Caco-2 (cell line): ENCODE data around the gene UBN2. TPM values are rescaled to one million over a fixed set of nuclear protein-coding genes. Genes with fewer than 3 reads are reported as not detected.

Experiments used
- BruUV-seq: library from RNA; stranded (reverse); fragments of 400-500 nt; replicated peaks from 2 replicates; lab custom pipeline; 2021; lab: Mats Ljungman, UMichigan
- CTCF ChIA-PET: fragments of 300-600 bp; sonication (Branson Sonifier 250); formaldehyde crosslinking; loops from one replicate; lab custom pipeline; 2022; ENCODE audit warnings: antibody characterized with exemption; lab: Charles Lee
- POLR2A ChIA-PET: fragments of 300-600 bp; sonication (Branson Sonifier 250); formaldehyde crosslinking; loops from one replicate; lab custom pipeline; 2022; ENCODE audit warnings: antibody characterized with exemption; lab: Charles Lee
- DNase-seq, 2 experiments: peaks; one replicate each; pipeline versions ENCODE4 v3.0.0 to v3.0.0-alpha.2; 2020 to 2022
- H3K27me3 ChIP-seq: replicated peaks from 2 replicates; pipeline ENCODE4 v1.6.0; 2011; ENCODE audit warnings: low read length; ENCODE audit not compliant: control insufficient read depth, insufficient read depth
- H3K36me3 ChIP-seq: 2 replicates; pipeline ENCODE4 v1.5.1; 2011; ENCODE audit warnings: low read length; ENCODE audit not compliant: control insufficient read depth, insufficient read depth
- H3K4me1 ChIP-seq: fragments of 250-450 bp; sonication (Bioruptor Pico); 2 replicates; pipeline ENCODE4 v1.5.1; 2020; ENCODE audit warnings: mild to moderate bottlenecking
- H3K4me3 ChIP-seq: 2 replicates; pipeline ENCODE4 v1.5.1; 2011; ENCODE audit warnings: low read depth, mild to moderate bottlenecking, control low read depth, low read length
- H3K9me3 ChIP-seq: fragments of 250-450 bp; sonication (Bioruptor Pico); 2 replicates; pipeline ENCODE4 v1.5.1; 2020; ENCODE audit warnings: mild to moderate bottlenecking, moderate library complexity
- H3K27ac Mint-ChIP-seq: one replicate; pipeline ENCODE4 v1.8.0; 2022; ENCODE audit warnings: mixed read lengths; ENCODE audit not compliant: unreplicated experiment
- H3K27me3 Mint-ChIP-seq: one replicate; pipeline ENCODE4 v1.8.0; 2022; ENCODE audit warnings: mixed read lengths; ENCODE audit not compliant: insufficient read depth, unreplicated experiment
- H3K36me3 Mint-ChIP-seq: one replicate; pipeline ENCODE4 v1.8.0; 2022; ENCODE audit warnings: mild to moderate bottlenecking, mixed read lengths; ENCODE audit not compliant: insufficient read depth, unreplicated experiment
- H3K4me1 Mint-ChIP-seq: one replicate; pipeline ENCODE4 v1.8.0; 2022; ENCODE audit warnings: low read depth, mixed read lengths; ENCODE audit not compliant: unreplicated experiment
- H3K4me3 Mint-ChIP-seq: one replicate; pipeline ENCODE4 v1.8.0; 2022; ENCODE audit warnings: mild to moderate bottlenecking, moderate library complexity, mixed read lengths; ENCODE audit not compliant: unreplicated experiment
- H3K9me3 Mint-ChIP-seq: one replicate; pipeline ENCODE4 v1.8.0; 2022; ENCODE audit warnings: mixed read lengths; ENCODE audit not compliant: unreplicated experiment
- CTCF ChIP-seq, 2 experiments: fragments of 200-600 bp in 1 of 2; IDR thresholded peaks; 1 replicate in 1 of 2; 2 replicates in 1 of 2; pipeline versions ENCODE4 v1.5.1 to v1.8.0; 2011 to 2022; ENCODE audit warnings: antibody characterized with exemption in 1 of 2, control low read depth in 1 of 2, inconsistent platforms in 1 of 2, low read depth in 1 of 2, low read length in 1 of 2, mild to moderate bottlenecking in 1 of 2, moderate library complexity in 1 of 2; ENCODE audit not compliant: insufficient read depth in 1 of 2, severe bottlenecking in 1 of 2, unreplicated experiment in 1 of 2
- intact Hi-C: fragments of 100-400 bp; cut with micrococcal nuclease; formaldehyde crosslinking; loops from one replicate; pipeline ENCODE4 v1.10.0; 2022; ENCODE audit not compliant: unreplicated experiment
- total RNA-seq: library from RNA; stranded (reverse); gene quantifications from 2 replicates; pipeline ENCODE4 v1.2.3, GENCODE V29; 2022

Gene UBN2
- total RNA-seq, 1 experiment from 2014 or later, result 21.3 TPM

GRCh38 chr7:139183251-139183650 is 47.8 kb upstream of the UBN2 start:
- H3K36me3 Mint-ChIP-seq, result no peaks in the 10 kb centered on the region
- H3K4me3 ChIP-seq, result no peak overlapping the region
- intact Hi-C loops, result no loop called here
- H3K27me3 ChIP-seq, result no peaks in the 10 kb centered on the region
- no peak for TF ChIP-seq CTCF (IDR thresholded peaks at IDR 0.05; ENCODE audit: insufficient read depth in 1 of 2, low read depth in 1 of 2, low read length in 1 of 2, severe bottlenecking in 1 of 2, unreplicated experiment in 1 of 2)
- H3K4me3 Mint-ChIP-seq, result no peak overlapping the region
- no peak for DNase-seq
- no peaks in the 10 kb centered on the region for H3K9me3 Mint-ChIP-seq
- no TSS peak for BruUV-seq
- H3K4me1 ChIP-seq, result no peaks in the 10 kb centered on the region
- ChIA-PET CTCF (no interaction called here), POLR2A (no interaction called here)
- no peaks in the 10 kb centered on the region for H3K36me3 ChIP-seq
- no peaks in the 10 kb centered on the region for H3K27me3 Mint-ChIP-seq
- no peaks in the 10 kb centered on the region for H3K4me1 Mint-ChIP-seq
- H3K9me3 ChIP-seq, result no peaks in the 10 kb centered on the region
- H3K27ac Mint-ChIP-seq, result no peak overlapping the region

GRCh38 chr7:139183878-139184338 is 47.1 kb upstream of the UBN2 start:
- H3K36me3 Mint-ChIP-seq, result no peaks in the 10 kb centered on the region
- no TSS peak for BruUV-seq
- no peak for DNase-seq
- no peak overlapping the region for H3K4me3 Mint-ChIP-seq
- intact Hi-C loops, result no loop called here
- H3K9me3 ChIP-seq, result no peaks in the 10 kb centered on the region
- H3K4me3 ChIP-seq, result no peak overlapping the region
- CTCF ChIA-PET, result no interaction called here
- no peaks in the 10 kb centered on the region for H3K9me3 Mint-ChIP-seq
- no peaks in the 10 kb centered on the region for H3K4me1 ChIP-seq
- no peaks in the 10 kb centered on the region for H3K27me3 ChIP-seq
- no peak for TF ChIP-seq CTCF (IDR thresholded peaks at IDR 0.05; ENCODE audit: insufficient read depth in 1 of 2, low read depth in 1 of 2, low read length in 1 of 2, severe bottlenecking in 1 of 2, unreplicated experiment in 1 of 2)
- POLR2A ChIA-PET, result no interaction called here
- H3K27ac Mint-ChIP-seq, result no peak overlapping the region
- no peaks in the 10 kb centered on the region for H3K27me3 Mint-ChIP-seq
- no peaks in the 10 kb centered on the region for H3K4me1 Mint-ChIP-seq
- H3K36me3 ChIP-seq, result no peaks in the 10 kb centered on the region

- Mint-ChIP-seq H3K4me3 (no peak overlapping the region), H3K4me1 (no peaks in the 10 kb centered on the region), H3K27me3 (no peaks in the 10 kb centered on the region), H3K9me3 (no peaks in the 10 kb centered on the region), H3K27ac (no peak overlapping the region), H3K36me3 (no peaks in the 10 kb centered on the region)
- BruUV-seq, result no TSS peak
- no peak for TF ChIP-seq CTCF (IDR thresholded peaks at IDR 0.05; ENCODE audit: insufficient read depth in 1 of 2, low read depth in 1 of 2, low read length in 1 of 2, severe bottlenecking in 1 of 2, unreplicated experiment in 1 of 2)
- Histone ChIP-seq H3K9me3 (no peaks in the 10 kb centered on the region), H3K36me3 (no peaks in the 10 kb centered on the region), H3K4me3 (no peak overlapping the region), H3K4me1 (no peaks in the 10 kb centered on the region), H3K27me3 (no peaks in the 10 kb centered on the region)
- no peak for DNase-seq
- ChIA-PET CTCF (no interaction called here), POLR2A (no interaction called here)
- intact Hi-C loops, result no loop called here
Measured at GRCh38 chr7:139186146-139186545, 44.9 kb upstream of the UBN2 start.
